Kidney (tissue), 14 donors: ENCODE measurements around the gene PLA2G4E. TPM values are rescaled to one million over a fixed set of nuclear protein-coding genes. Genes with fewer than 3 reads are reported as not detected.

ENCODE experiments used
- DNase-seq, 5 donors: peaks; one replicate each; pipeline ENCODE4 v3.0.0-alpha.2; 2013 to 2020
- FAIRE-seq: peaks from 2 replicates; lab custom pipeline; 2012; peaks lifted over from hg19 to GRCh38; lab: Jason Lieb, UNC
- H3K27ac ChIP-seq, 2 donors: one replicate each; pipeline ENCODE4 v1.7.0; 2013; ENCODE audit warnings: low read depth in 2 of 2, low read length in 2 of 2, inconsistent platforms in 1 of 2
- H3K27me3 ChIP-seq: one replicate; pipeline ENCODE4 v1.7.1; 2013; ENCODE audit warnings: low read length, inconsistent platforms; ENCODE audit not compliant: control insufficient read depth, insufficient read depth
- H3K36me3 ChIP-seq, 3 donors: one replicate each; pipeline versions ENCODE4 v1.7.0 to v1.7.1; 2013; ENCODE audit warnings: low read length in 3 of 3, control low read depth in 1 of 3, inconsistent platforms in 1 of 3; ENCODE audit not compliant: insufficient read depth in 3 of 3, control insufficient read depth in 2 of 3
- H3K4me1 ChIP-seq, 3 donors: one replicate each; pipeline versions ENCODE4 v1.7.0 to v1.7.1; 2013; ENCODE audit warnings: low read length in 3 of 3, inconsistent platforms in 1 of 3, low read depth in 1 of 3; ENCODE audit not compliant: control insufficient read depth in 2 of 3, insufficient read depth in 2 of 3
- H3K4me3 ChIP-seq, 3 donors: one replicate each; pipeline versions ENCODE4 v1.7.0 to v1.8.1; 2013; ENCODE audit warnings: low read length in 3 of 3, control low read depth in 1 of 3, inconsistent platforms in 1 of 3
- H3K9ac ChIP-seq, 3 donors: one replicate each; pipeline versions ENCODE4 v1.7.0 to v1.7.1; 2013; ENCODE audit warnings: low read length in 3 of 3, control low read depth in 1 of 3, inconsistent platforms in 1 of 3
- H3K9me3 ChIP-seq, 3 donors: one replicate each; pipeline versions ENCODE4 v1.7.0 to v1.7.1; 2013; ENCODE audit warnings: low read length in 3 of 3, control low read depth in 1 of 3, inconsistent platforms in 1 of 3; ENCODE audit not compliant: control insufficient read depth in 2 of 3, insufficient read depth in 1 of 3
- intact Hi-C: fragments of 100-400 bp; cut with DNase I; formaldehyde crosslinking; loops from one replicate; pipeline ENCODE4 v1.11.1; 2022
- polyA plus RNA-seq: library from polyadenylated mRNA; stranded (reverse); fragments of 350-450 nt; fragmentation: Illumina TruSeq; extraction: RNeasy Lipid Tissue Mini Kit (QIAGEN cat#74804); gene quantifications from one replicate; pipeline ENCODE4 v1.2.3, GENCODE V29; 2014; ENCODE audit warnings: low read depth, low replicate concordance; ENCODE audit not compliant: insufficient read depth
- total RNA-seq: library from RNA; stranded (reverse); fragmentation: NEBNext Ultra II Directional; extraction: Animal tissue kit (Norgen Biotek cat#: 25700); gene quantifications from one replicate; pipeline ENCODE4 v1.2.1, GENCODE V29; 2021
- TF ChIP-seq, protein P1 (sequence below): IDR thresholded peaks from 3 replicates; pipeline ENCODE4 v1.5.1; 2012; ENCODE audit warnings: mild to moderate bottlenecking, moderate library complexity, borderline replicate concordance; ENCODE audit not compliant: insufficient read depth; ENCODE audit errors: extremely low read depth
- donor health status: control.
- donor health status: control.
- donor health status: control.
- donor health status: control.
- donor health status: control.
- donor health status: DM: yes; HTN: yes; CAD: no.
- donor health status: Normal renal cell carcinoma (clear cell type).

The PLA2G4E gene
- total and polyA plus RNA-seq, 2 donors from 2014 or later = not detected

DNA sequence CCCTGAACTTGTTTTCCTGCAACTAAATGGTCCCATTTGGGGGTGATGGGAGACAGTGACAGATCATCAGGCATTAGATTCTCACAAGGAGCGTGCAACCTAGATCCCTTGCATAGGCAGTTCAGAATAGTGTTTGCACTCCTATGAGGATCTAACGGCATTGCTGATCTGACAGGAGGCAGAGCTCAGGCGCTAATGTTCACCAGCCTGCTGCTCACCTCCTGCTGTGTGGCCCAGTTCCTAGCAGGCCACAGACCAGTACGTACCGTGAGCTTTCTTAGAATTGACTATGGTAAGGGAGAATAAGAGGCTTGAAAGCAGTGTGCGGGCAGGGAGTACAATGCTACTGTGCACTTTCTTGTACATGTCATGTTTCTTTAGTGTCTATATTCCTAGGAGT lies 17.6 kb upstream of the PLA2G4E start:
- Histone ChIP-seq H3K9me3 (no peaks in the 10 kb centered on the region), H3K9ac (no peak overlapping the region), H3K27me3 (no peaks in the 10 kb centered on the region), H3K4me3 (no peak overlapping the region), H3K36me3 (no peaks in the 10 kb centered on the region), H3K27ac (no peak overlapping the region), H3K4me1 (no peaks in the 10 kb centered on the region)
- TF ChIP-seq, protein P1, sequence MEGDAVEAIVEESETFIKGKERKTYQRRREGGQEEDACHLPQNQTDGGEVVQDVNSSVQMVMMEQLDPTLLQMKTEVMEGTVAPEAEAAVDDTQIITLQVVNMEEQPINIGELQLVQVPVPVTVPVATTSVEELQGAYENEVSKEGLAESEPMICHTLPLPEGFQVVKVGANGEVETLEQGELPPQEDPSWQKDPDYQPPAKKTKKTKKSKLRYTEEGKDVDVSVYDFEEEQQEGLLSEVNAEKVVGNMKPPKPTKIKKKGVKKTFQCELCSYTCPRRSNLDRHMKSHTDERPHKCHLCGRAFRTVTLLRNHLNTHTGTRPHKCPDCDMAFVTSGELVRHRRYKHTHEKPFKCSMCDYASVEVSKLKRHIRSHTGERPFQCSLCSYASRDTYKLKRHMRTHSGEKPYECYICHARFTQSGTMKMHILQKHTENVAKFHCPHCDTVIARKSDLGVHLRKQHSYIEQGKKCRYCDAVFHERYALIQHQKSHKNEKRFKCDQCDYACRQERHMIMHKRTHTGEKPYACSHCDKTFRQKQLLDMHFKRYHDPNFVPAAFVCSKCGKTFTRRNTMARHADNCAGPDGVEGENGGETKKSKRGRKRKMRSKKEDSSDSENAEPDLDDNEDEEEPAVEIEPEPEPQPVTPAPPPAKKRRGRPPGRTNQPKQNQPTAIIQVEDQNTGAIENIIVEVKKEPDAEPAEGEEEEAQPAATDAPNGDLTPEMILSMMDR = no peak
- no peak for FAIRE-seq
- no peak for DNase-seq
- intact Hi-C loops = no loop called here

DNA sequence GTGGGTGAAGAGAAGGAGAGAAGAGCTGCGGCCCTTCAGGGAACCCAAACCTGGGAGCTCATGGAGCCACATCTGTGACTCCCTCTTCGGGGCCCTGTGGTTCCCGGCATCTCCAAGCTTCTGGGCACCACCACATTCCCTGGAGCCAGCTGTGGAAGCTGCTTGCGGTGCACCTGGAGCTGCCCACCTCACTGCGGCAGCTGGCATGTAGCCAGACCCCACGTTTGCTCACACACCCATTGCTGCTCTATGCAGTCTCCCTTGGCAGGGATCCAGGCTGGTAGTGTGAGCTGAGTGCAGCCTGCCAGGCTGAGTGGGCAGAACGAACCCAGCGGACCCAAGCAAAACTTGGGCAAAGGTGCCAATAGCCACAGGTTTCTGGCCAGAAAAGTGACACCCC lies 16.8 kb upstream of the PLA2G4E start:
- no peak overlapping the region for H3K9ac ChIP-seq
- no peak overlapping the region for H3K4me3 ChIP-seq
- TF ChIP-seq, protein P1 = no peak
- H3K36me3 ChIP-seq = no peaks in the 10 kb centered on the region
- H3K4me1 ChIP-seq = no peaks in the 10 kb centered on the region
- DNase-seq = peak in 3 of 5 donors; percentile 21 to 78 (median 55)
- no peaks in the 10 kb centered on the region for H3K27me3 ChIP-seq
- no peak for FAIRE-seq
- H3K9me3 ChIP-seq = no peaks in the 10 kb centered on the region
- H3K27ac ChIP-seq = no peak overlapping the region
- intact Hi-C loops = no loop called here

DNA sequence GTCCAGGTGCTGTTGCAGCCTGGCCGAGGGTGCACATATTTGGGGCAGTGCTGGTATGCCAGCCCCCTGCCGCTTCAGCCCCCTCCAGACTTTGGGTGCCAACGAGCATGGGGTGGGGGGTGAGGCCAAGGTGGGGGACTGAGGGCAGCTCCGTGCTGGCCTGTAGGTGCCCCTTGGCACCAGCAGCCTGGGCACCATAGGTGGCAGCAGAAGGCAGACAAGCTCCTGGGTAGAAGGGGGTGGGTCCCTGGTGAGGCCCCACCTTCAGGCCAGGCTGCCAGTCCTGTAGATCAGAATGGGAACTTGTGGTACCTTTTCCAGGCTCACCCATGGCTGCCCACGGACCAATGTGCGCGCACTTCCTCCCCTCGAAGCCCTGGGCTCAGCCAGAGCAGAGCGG lies 16.1 kb upstream of the PLA2G4E start:
- Histone ChIP-seq H3K27ac (no peak overlapping the region), H3K4me3 (no peak overlapping the region), H3K9ac (no peak overlapping the region), H3K27me3 (no peaks in the 10 kb centered on the region), H3K36me3 (no peaks in the 10 kb centered on the region), H3K4me1 (no peaks in the 10 kb centered on the region), H3K9me3 (no peaks in the 10 kb centered on the region)
- no peak for DNase-seq
- no peak for FAIRE-seq
- intact Hi-C loops = no loop called here
- TF ChIP-seq, protein P1 = no peak
